ENCODE data around the gene PBXIP1. TPM values are rescaled to one million over a fixed set of nuclear protein-coding genes. Genes with fewer than 3 reads are reported as not detected.

The PBXIP1 gene
- polyA plus RNA-seq, 1 experiment: 83.1 TPM

- POLR2A ChIA-PET: no interaction called here
- Histone ChIP-seq H3K36me3 (ENCODE audit: control insufficient read depth, insufficient read depth, low read length) (no peaks in the 10 kb centered on the region), H3K4me3 (ENCODE audit: low read depth, low read length) (no peak overlapping the region), H3K27me3 (ENCODE audit: control insufficient read depth, insufficient read depth, low read length) (no peaks in the 10 kb centered on the region)
- CTCF ChIA-PET: interaction anchor here (0.7 to 1.3 kb wide), 2 partner anchors 12 to 386 kb away, joined by 3 to 5 read pairs; no protein-coding TSS in a partner anchor
- no peak for TF ChIP-seq CTCF (IDR thresholded peaks at IDR 0.05; ENCODE audit: insufficient read depth, low read depth, low read length)
- DNase-seq (ENCODE audit: low read depth): no peak
Observed at GRCh38 chr1:154931940-154932487, 23.9 kb downstream of the PBXIP1 start.

- no peak for TF ChIP-seq CTCF (IDR thresholded peaks at IDR 0.05; ENCODE audit: insufficient read depth, low read depth, low read length)
- peaks cover 7% of the 10 kb centered on the region for H3K36me3 ChIP-seq (ENCODE audit: control insufficient read depth, insufficient read depth, low read length)
- no peak overlapping the region for H3K4me3 ChIP-seq (ENCODE audit: low read depth, low read length)
- CTCF ChIA-PET: no interaction called here
- no peaks in the 10 kb centered on the region for H3K27me3 ChIP-seq (ENCODE audit: control insufficient read depth, insufficient read depth, low read length)
- POLR2A ChIA-PET: no interaction called here
- DNase-seq (ENCODE audit: low read depth): no peak
Observed at GRCh38 chr1:154926201-154926600, 29.7 kb downstream of the PBXIP1 start.

- TF ChIP-seq CTCF (IDR thresholded peaks at IDR 0.05; ENCODE audit: insufficient read depth, low read depth, low read length): no peak
- no peaks in the 10 kb centered on the region for H3K27me3 ChIP-seq (ENCODE audit: control insufficient read depth, insufficient read depth, low read length)
- POLR2A ChIA-PET: no interaction called here
- no peak overlapping the region for H3K4me3 ChIP-seq (ENCODE audit: low read depth, low read length)
- H3K36me3 ChIP-seq (ENCODE audit: control insufficient read depth, insufficient read depth, low read length): peaks cover 7% of the 10 kb centered on the region
- DNase-seq (ENCODE audit: low read depth): no peak
- CTCF ChIA-PET: no interaction called here
Observed at GRCh38 chr1:154925335-154926170, 30.3 kb downstream of the PBXIP1 start.

GRCh38 chr1:154923695-154924094 is 32.2 kb downstream of the PBXIP1 start:
- TF ChIP-seq CTCF (IDR thresholded peaks at IDR 0.05; ENCODE audit: insufficient read depth, low read depth, low read length): no peak
- ChIA-PET POLR2A (no interaction called here), CTCF (no interaction called here)
- Histone ChIP-seq H3K4me3 (ENCODE audit: low read depth, low read length) (no peak overlapping the region), H3K36me3 (ENCODE audit: control insufficient read depth, insufficient read depth, low read length) (peaks cover 7% of the 10 kb centered on the region), H3K27me3 (ENCODE audit: control insufficient read depth, insufficient read depth, low read length) (no peaks in the 10 kb centered on the region)
- DNase-seq (ENCODE audit: low read depth): no peak

- CTCF ChIA-PET: interaction anchor here (1.1 to 1.5 kb wide), 2 partner anchors 23 to 26 kb away, joined by 3 to 6 read pairs; partner anchors contain the start of gene PMVK
- H3K36me3 ChIP-seq (ENCODE audit: control insufficient read depth, insufficient read depth, low read length): no peaks in the 10 kb centered on the region
- no peak for TF ChIP-seq CTCF (IDR thresholded peaks at IDR 0.05; ENCODE audit: insufficient read depth, low read depth, low read length)
- H3K4me3 ChIP-seq (ENCODE audit: low read depth, low read length): no peak overlapping the region
- H3K27me3 ChIP-seq (ENCODE audit: control insufficient read depth, insufficient read depth, low read length): peaks cover 2% of the 10 kb centered on the region; the same call in 1 of the 2 replicates
- POLR2A ChIA-PET: no interaction called here
- DNase-seq (ENCODE audit: low read depth): no peak
Observed at GRCh38 chr1:154913273-154913672, 42.6 kb downstream of the PBXIP1 start.

Data from BJ (cell line).